DLD1 (cell line): ENCODE results near the gene SPATA18.
"Not testable (repeated sequence)": the region's sequence is repeated elsewhere in the genome, so short reads cannot be mapped to it uniquely, and the experiment has no call there.

Experiments used
- in situ Hi-C: cut with HindIII; loops from 2 replicates; pipeline ENCODE4 v1.10.0; 2017; ENCODE audit warnings: low sequenced_read_pairs

Gene SPATA18

GRCh38 chr4:52105276-52105675 is 54.2 kb downstream of the SPATA18 start:
- in situ Hi-C loops, result no loop called here

- in situ Hi-C loops, result no loop called here
Observed at GRCh38 chr4:52106191-52106590, 55.1 kb downstream of the SPATA18 start.

- in situ Hi-C loops, result no loop called here
Observed at GRCh38 chr4:52106660-52107059, 55.6 kb downstream of the SPATA18 start.

- in situ Hi-C loops, result no loop called here
Observed at GRCh38 chr4:52107336-52107735, 56.2 kb downstream of the SPATA18 start.

GRCh38 chr4:52107745-52108144 is 56.6 kb downstream of the SPATA18 start:
- in situ Hi-C loops, result no loop called here

GRCh38 chr4:52110171-52110570 is 59.1 kb downstream of the SPATA18 start:
- in situ Hi-C loops, result no loop called here

- in situ Hi-C loops, result no loop called here
Observed at GRCh38 chr4:52111995-52112394, 60.9 kb downstream of the SPATA18 start.

- in situ Hi-C loops, result no loop called here
Observed at GRCh38 chr4:52112411-52112810, 61.3 kb downstream of the SPATA18 start.

- in situ Hi-C loops, result no loop called here
Observed at GRCh38 chr4:52116641-52117040, 65.5 kb downstream of the SPATA18 start.

- in situ Hi-C loops, result no loop called here
Observed at GRCh38 chr4:52126226-52126625, 75.1 kb downstream of the SPATA18 start.

GRCh38 chr4:52126966-52127365 is 75.9 kb downstream of the SPATA18 start:
- in situ Hi-C loops, result no loop called here

GRCh38 chr4:52135171-52135570 is 84.1 kb downstream of the SPATA18 start:
- in situ Hi-C loops, result no loop called here

- in situ Hi-C loops, result not testable (repeated sequence)
Observed at GRCh38 chr4:52137152-52137551, 86.0 kb downstream of the SPATA18 start.

GRCh38 chr4:52142816-52143215 is 91.7 kb downstream of the SPATA18 start:
- in situ Hi-C loops, result no loop called here

GRCh38 chr4:52143815-52144214 is 92.7 kb downstream of the SPATA18 start:
- in situ Hi-C loops, result no loop called here

GRCh38 chr4:52144372-52144771 is 93.3 kb downstream of the SPATA18 start:
- in situ Hi-C loops, result no loop called here
